ENCODE data around the gene DCAF10.
"Not testable (repeated sequence)": the region's sequence is repeated elsewhere in the genome, so short reads cannot be mapped to it uniquely, and the experiment has no call there.

DCAF10 gene

GRCh38 chr9:37870081-37870798 is 69.6 kb downstream of the DCAF10 start:
- no peak for DNase-seq

DNA sequence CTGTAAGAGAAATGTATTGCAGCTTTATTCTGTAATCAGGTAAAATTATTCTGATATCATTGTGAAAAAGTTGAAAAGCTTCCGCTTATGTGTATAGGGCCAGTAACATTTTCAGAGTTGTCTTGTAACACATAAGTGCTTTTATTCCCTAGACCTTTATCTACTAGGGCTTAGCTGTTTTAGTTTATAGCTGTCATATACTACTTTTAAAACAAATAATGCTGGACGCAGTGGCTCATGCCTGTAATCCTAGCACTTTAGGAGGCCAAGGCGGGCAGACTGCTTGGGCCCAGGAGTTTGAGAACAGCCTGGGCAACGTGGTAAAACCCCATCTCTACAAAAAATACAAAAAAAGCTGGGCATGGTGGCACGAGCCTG is 70.2 kb downstream of the DCAF10 start:
- no peak for DNase-seq

DNA sequence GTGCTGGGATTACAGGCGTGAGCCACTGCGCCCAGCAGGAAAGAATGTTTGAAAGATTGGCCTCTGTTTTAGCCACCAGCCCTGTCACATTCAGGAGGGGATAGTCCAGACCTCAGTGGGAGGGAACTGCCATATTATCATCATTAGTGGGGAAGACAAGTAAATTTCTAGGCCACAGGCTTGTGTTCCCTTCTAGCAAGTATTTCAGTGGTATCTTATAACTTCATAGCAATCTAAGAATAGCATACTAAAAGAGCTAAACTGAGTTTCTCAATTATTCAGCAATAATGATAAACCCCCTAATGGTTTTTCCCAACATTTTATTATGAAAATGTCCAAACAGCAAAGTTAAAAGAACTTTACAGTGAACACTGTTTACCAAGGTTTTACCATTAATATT is 73.4 kb downstream of the DCAF10 start:
- DNase-seq, result no peak

GRCh38 chr9:37876376-37876775 is 75.8 kb downstream of the DCAF10 start:
- no peak for DNase-seq

- no peak for DNase-seq
These were observed 80.4 kb downstream of the DCAF10 start for GRCh38 chr9:37880916-37881479.

DNA sequence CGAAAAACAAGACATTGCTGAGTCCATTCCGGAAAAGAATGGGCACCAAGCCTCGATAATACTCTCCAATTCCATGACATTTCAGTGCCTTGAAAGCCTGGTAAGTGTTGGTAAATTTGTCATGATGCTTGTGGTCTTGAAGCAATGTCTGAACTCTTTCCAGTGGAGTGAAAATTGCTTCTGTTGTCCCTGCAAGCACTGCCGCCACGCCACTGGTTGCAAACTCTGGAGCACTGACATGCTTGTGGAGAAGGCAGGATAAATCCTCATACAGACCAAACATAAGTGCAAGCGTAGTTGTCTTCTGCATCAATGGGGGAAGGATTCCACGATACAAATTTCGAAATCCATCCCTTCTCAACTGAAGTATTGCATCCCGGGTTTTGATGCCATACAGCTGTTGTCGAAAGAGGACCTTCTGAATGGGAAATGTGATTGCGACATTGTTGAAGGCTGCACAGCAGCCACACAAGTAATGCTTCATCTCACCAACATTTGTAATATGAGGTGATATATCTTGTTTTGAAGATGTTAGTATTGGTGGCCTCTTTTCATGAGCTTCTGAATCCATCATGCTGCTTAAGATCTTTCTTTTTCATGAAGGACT is 87.5 kb downstream of the DCAF10 start:
- not testable (repeated sequence) for DNase-seq

DNA sequence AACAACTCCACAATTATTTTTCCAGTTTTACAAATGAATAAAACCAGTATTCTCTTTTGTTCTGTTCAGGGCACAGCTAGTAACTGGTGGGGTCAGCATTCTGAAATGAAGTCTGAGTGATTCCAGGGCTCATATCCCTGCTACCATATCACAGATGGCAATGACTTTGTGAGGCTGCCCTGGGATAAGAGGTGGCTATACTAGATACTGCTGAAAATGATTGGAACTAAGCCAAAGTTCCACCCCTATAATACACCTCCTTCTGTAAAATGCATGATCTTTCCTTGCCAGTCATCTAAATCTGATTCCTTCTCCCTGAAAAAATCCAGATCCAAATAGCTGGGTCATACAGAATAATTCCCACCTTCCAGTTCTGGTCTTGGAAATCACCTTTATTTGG is 88.9 kb downstream of the DCAF10 start:
- DNase-seq, result no peak

GRCh38 chr9:37891042-37891441 is 90.4 kb downstream of the DCAF10 start:
- not testable (repeated sequence) for DNase-seq

DNA sequence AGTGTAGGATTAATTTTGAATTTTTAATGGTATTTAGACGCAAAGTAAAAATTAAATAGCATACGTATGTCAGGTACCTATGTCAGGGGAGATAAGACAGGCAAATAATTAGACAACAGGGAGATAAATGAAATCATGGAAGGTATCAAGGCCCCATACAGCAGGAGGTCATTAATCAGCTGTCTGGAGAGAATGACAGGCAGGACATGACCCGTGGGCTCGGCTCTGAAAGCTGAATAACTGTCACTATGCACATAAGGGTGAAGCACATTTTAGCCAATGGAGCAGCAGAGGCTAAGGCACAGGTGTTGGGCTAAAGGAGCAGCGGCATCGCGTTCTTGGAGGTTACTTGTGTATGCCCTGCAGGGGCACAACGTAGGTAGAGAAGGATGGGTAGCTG is 91.5 kb downstream of the DCAF10 start:
- no peak for DNase-seq

GRCh38 chr9:37897665-37898064 is 97.1 kb downstream of the DCAF10 start:
- DNase-seq, result no peak

DNA sequence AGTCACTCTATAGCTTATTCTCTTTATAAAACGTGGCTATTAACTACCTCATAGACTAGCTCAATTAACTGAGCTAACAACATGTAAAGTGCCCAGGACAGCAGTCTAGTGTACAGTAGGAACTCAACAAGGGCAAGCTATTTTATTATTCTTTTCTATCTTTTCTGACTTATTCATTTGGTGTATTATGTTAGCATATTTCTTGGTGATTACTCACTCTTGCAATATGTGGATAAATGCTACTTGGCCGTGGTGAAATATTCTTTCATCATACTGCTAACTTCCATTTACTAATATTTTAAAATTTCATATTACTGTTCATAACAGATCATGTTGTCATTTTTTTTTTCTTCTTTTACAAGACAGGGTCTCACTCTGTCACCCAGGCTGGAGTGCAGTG is 98.4 kb downstream of the DCAF10 start:
- no peak for DNase-seq

GRCh38 chr9:37902131-37902530 is 101.5 kb downstream of the DCAF10 start:
- DNase-seq, result no peak

DNA sequence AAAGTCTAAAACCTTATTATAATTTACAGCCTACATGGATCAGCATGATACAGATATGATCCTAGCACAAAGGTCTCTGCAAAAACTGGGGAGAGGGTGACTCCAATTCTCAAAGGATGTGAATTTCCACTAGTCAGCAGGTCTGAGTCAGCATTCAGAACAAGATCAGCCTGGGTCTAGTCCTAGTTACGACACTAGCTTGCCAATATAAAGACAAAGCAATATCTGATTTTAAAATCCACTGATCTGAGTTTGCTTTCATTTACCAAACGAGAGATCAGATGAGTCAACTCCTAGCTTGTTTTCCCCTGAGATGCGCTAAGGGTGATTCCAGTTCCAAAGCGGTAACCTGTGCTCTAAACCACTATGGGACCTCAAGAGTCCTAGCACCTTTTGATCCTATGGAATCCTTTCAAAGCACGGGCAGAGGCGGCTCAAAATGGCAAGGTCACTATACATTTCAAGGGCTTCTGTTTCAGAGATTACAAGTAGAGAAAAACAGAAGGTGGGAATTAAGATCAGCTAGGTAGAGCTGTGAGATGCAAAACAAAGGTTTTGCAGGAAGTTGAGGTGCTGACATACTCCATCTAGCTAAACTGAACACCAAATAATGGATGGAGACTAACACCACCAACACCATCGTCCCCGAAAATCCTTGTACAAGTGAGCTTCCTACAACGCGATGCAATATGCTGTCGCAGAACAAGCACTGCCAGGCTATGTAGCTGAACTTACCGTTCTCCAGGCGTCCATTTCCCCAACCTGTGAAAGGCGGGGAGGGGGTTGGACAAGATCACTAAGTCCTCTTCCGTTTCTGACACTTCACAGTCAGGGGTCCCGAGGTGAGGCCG is 102.4 kb downstream of the DCAF10 start:
- DNase-seq, result peak in 1 of 2 experiments; percentile 60

DNA sequence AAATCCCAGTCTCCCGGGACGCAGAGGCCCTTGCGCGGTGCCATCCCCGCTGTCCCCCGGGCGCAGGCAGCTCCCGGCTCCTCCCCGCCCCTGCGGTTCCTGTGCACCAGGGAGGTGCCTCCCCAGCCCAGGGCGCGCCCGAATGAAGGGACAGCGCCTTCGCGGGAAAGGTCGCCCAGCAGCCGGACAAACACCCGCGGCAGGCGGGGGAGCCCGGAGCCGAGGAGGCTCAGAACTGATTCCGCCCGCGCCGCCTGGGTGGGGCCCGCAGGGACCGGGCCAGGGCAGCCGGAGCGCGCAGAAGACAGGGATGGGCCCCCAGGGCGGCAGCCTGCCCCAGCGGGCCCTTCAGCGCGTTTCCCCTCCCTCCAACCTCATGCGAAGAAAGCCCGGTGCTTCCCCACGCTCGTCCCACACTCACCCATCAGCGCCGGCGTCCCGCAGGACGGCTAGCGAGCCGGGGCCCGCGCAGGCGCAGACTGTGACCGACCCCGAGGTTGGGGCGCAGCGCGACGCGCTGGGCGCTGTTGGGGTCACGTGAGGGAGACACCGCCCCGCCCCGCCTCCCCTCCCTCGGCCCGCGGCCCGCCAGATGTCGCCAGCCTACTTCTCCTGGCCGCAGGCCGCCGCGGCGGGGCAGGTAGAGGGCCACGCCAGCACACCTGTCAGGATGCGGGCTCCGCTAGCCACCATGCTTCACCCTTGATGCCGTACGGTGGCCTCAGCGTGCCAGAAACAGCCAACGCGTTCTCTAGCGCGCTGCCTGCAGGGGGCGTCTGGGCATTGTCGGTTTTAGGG is 103.2 kb downstream of the DCAF10 start, which contains the start of gene SLC25A51:
SLC25A51 (minus strand) TSS at position 481 of the 798 bp plus-strand sequence. CDS start 15,577 bp downstream, outside the sequence.
- peak; percentile 81 to 93 for DNase-seq

DNA sequence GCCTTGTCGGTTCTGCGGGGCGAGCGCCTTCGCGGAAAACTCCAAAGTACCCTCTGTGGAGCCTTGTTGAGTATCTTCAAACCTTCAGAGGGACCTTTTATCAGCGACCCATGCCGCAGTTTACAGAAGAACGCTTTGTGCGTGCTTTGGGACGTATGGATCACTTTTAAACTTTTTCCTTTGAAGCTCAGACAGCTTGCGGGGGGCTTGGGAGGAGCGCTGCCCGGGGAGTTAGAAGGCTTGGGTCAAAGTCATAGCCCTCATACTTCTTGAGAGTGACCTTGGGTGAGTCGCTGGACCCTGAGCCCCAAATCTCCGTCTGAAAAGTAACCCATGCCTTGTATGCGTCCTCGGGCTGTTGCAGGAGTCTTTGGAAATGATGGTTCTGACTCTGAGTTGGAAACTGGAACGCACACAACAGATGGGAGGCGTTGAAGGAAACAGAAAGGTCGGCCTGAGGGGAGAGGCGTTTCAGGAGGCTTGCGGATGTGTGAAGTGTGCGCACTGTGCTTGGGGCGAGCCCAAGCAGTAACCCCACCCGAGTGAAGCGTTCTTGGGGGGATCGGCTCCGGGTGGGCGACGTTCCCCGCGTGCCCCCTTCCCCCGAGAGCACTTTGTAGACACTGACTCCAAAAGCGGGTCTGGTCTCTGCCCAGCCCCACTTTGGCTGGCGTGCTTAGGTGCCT is 104.0 kb downstream of the DCAF10 start:
- DNase-seq, result peak; percentile 47 to 54

DNA sequence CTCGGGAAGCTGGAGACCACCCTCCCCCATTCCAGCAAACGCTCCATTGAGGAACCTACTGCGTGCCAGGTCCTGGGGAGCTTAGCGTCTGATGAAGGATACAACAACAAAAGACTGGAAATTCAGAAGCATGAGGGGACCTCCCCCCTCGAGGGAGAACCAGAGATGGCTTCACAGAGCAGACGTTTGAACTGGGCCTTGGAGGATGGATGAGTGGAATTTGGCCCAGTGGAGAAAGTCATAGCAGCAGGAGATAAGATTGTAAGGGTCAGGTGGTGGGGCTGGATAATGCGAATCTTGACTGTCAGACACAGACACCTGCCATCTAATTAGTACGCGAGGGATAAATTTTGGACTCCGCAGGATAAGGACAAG is 104.5 kb downstream of the DCAF10 start:
- peak; percentile 63 to 67 for DNase-seq

- no peak for DNase-seq
These were observed 105.2 kb downstream of the DCAF10 start for GRCh38 chr9:37905776-37906175.

GRCh38 chr9:37906312-37907239 is 106.0 kb downstream of the DCAF10 start:
- DNase-seq, result no peak

DNA sequence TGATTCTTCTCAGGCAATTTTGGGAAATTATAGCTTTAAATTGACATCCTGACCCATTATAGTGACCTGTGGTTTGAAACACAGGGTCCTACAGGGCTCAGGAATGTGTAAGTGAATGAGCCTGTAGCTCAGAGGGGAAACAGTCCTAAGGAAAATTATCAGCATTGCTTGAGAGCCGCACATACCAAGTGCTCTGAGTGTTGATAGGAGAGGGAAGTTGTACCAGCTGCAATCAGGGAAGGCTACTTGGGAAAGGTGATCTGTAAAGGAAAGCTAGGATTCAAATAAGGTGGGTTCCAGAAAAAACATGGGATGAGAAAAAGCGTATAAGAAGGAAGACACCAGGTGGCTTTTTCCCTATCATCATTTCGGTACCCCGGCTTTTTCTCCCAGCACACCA is 107.7 kb downstream of the DCAF10 start:
- DNase-seq, result no peak

DNA sequence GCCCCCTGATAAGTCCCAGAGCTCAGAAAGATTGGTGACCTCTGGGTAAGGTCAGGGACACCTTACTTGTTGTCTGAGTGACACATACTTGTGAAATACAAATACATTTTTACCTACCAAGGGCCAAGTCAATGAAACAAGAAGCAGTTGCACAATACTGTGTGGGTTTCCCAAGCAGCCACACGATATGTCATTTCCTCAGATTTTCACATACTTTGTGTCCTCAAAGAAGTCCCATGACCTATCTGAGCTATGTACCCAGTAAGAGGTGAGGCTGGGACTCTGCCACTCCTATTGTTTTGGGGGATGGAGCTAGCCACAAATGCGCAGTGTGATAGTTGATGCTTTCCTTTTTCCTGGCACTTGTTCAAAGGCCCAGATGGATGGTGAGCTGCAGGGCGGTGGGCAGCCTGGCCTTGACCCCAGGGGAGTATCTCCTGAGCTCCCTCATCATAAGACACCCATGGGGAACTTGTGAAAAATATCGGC is 108.1 kb downstream of the DCAF10 start:
- DNase-seq, result no peak

DNA sequence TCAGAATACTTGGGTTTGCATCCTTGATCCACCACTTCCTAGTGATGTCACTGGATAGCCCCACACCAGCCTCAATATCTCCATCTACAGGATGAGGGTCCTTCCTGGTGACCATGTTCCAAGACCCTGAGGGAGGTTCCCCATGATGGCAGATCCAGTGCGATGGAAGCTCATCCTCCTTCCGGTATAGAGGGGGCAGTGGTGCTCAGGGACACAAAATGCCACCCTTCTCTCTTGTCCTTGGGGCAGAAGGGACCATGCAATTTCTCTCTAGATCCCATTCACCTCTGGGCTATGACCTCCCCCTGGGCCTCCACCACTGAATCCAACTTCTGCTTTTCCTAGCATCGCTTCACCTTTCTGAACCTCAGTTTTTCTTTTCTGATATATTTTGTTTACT is 108.7 kb downstream of the DCAF10 start:
- DNase-seq, result no peak

Measured in NCI-H524 (cell line).